Choroid plexus epithelial cell (primary cell): Measurements from ENCODE around the gene TXN2.
"Not testable (repeated sequence)": the region's sequence is repeated elsewhere in the genome, so short reads cannot be mapped to it uniquely, and the experiment has no call there.

Experiments
- DNase-seq: peaks from one replicate; pipeline ENCODE4 v3.0.0-alpha.2; 2010; ENCODE audit warnings: low read depth
- H3K4me3 ChIP-seq: 2 replicates; pipeline ENCODE4 v1.5.1; 2011; ENCODE audit warnings: low read depth, mild to moderate bottlenecking, control low read depth, low read length, moderate library complexity
- TF ChIP-seq, protein P1 (sequence below): conservative IDR thresholded peaks from 2 replicates; pipeline ENCODE4 v1.5.1; 2011; ENCODE audit warnings: low read depth, mild to moderate bottlenecking, control low read depth, inconsistent platforms, low read length, moderate library complexity

The TXN2 gene, protein sequence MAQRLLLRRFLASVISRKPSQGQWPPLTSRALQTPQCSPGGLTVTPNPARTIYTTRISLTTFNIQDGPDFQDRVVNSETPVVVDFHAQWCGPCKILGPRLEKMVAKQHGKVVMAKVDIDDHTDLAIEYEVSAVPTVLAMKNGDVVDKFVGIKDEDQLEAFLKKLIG

DNA sequence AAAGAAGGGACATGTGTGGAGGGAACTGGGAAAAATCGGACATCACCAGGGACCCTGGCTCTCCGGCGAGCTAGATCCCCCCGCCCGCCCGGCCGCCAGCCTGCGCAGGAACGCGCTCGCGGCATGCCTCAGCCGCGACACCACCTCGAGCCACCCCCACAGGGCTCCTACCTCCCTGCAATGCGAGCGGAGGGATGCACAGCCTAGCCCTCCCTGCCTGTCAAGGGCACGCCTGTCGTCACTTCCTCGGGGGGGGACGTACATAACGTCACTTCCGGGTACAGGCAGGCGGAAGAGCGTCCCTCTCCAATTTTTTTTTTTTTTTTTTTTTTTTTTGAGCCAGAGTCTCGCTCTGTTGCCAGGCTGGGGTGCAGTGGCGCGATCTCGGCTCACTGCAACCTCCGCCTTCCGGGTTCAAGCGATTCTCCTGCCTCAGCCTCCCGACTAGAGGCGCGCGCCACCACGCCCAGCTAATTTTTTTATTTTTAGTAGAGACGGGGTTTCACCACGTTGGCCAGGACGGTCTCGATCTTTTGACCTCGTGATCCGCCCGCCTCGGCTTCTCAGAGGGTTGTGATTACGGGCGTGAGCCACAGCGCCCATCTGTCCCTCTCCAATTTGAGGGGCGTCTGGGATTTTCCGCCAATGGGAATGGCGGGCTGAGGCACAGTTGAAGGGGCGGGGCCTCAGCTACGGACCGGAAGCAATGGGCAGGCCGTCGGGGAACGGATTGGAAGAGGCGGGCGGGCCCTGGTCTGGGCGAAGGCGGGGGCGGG, at the start of gene TXN2:
Gene TXN2, minus strand, starts transcription at position 248 of the 776 bp plus-strand sequence. CDS start 803 bp downstream, outside the sequence.
- peak within 1 kb of the TSS; percentile 90 for H3K4me3 ChIP-seq
- peak; percentile 97 for DNase-seq
- TF ChIP-seq, protein P1, sequence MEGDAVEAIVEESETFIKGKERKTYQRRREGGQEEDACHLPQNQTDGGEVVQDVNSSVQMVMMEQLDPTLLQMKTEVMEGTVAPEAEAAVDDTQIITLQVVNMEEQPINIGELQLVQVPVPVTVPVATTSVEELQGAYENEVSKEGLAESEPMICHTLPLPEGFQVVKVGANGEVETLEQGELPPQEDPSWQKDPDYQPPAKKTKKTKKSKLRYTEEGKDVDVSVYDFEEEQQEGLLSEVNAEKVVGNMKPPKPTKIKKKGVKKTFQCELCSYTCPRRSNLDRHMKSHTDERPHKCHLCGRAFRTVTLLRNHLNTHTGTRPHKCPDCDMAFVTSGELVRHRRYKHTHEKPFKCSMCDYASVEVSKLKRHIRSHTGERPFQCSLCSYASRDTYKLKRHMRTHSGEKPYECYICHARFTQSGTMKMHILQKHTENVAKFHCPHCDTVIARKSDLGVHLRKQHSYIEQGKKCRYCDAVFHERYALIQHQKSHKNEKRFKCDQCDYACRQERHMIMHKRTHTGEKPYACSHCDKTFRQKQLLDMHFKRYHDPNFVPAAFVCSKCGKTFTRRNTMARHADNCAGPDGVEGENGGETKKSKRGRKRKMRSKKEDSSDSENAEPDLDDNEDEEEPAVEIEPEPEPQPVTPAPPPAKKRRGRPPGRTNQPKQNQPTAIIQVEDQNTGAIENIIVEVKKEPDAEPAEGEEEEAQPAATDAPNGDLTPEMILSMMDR, result no peak

DNA sequence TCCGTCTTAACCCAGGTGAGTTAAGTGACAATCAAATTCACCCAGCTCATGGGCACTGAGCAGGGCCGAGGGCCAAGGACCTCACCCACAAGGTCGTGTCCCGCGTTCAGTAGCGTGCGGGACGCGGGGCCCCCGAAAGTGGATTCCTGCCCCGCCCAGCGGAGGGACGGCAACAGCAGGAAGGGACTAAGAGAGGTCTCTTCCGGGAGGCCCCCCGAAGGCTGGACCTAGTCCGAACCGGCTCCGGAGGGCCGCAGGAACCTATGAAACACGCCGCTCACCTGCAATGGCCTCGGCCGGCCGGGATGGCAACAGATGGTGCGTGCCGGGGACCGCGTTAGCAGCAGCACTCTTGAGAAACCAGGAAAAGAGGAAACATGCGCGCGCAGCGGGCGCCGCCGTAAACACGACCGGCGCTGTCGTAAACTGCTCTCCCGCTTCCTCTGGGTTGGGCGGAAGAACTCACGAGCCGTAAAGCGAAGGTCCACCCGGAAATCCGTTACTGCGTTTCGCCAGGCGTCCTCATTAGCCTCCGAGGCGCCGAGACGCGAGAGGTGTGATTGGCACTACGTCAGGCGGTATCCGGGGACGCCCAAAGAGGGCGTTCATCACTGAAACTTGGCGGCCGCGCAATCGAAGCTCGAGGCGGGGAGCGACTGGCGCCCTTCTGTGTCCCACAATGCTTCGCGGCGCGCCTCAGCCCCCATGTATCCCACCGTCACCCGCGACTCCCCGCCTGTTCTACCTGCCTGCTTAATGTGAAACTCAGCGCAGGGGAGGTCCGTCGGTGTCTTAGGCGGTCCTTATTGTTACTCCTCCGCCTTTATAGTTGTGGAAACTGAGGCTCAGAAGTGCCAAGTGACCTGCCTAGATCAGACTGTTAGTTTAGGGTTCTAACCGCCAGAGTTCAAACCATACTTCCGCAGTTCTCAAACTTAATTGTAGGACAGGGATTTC, 47.6 kb upstream of the TXN2 start, which contains the start of gene EIF3D:
Gene EIF3D, minus strand, starts transcription at position 372 of the 957 bp plus-strand sequence. CDS start 3,045 bp downstream, outside the sequence.
- H3K4me3 ChIP-seq, result peak within 1 kb of the TSS; percentile 93
- TF ChIP-seq, protein P1, result no peak
- DNase-seq, result peak; percentile 100

GRCh38 chr22:36528341-36528740, 46.9 kb upstream of the TXN2 start:
- TF ChIP-seq, protein P1, result no peak
- peak; percentile 34 for DNase-seq
- H3K4me3 ChIP-seq, result peak overlapping the region; percentile 93

DNA sequence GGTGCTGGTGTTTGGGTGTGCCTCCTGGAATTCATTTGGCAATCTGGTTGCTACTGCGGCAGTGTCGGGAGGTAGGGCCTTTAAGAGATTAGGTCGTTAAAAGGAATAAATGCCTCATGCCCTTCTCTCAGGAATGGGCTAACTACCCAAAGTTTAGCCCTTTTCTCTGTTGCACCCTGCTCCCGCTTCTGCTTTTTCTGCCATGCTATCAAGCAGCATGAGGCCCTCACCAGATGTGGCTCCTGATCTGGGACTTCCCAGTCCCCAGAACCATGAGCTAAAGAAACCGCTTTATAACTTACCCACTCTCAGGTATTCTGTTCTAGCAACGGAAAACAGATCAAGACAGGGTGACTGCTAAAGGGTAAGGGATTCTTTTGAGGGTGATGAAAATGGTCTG, 41.2 kb upstream of the TXN2 start:
- TF ChIP-seq, protein P1, result no peak
- no peak for DNase-seq
- H3K4me3 ChIP-seq, result no peak overlapping the region

DNA sequence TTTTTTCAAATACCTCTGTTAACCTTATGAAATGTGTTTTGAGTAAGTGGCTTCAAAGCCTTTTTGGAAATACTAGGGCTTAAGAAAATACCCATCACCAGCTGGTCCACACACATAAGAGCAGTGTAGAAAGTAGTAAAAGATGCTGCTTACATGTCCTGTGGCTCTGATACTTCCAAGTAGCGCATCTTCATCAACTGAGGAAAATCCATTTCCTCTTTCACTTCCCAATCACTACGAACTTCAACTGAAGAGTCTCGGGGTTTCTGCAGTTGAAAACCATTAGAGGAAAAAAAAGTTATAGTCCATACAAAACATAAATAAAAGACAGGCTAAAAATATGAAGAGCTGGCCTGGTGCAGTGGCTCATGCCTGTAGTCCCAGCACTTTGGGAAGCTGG, 39.0 kb upstream of the TXN2 start:
- TF ChIP-seq, protein P1, result no peak
- no peak overlapping the region for H3K4me3 ChIP-seq
- DNase-seq, result no peak

DNA sequence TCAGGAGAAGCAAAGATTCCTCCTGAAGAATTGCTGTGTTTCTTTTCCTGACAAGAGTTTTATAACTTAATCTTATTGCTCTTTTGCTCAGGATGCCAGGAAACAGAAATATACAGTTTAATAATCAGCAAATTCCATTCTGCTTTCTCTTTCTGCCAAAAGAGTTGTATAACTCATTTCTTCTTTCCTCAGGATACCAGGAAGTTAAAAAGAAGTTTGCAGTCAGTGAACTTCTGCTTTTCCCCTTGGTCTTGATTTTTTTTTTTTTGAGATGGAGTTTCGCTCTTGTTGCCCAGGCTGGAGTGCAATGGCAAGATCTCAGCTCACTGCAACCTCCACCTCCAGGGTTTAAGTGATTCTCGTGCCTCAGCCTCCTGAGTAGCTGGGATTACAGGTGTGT, 38.5 kb upstream of the TXN2 start:
- not testable (repeated sequence) for H3K4me3 ChIP-seq, DNase-seq

GRCh38 chr22:36514766-36515165, 33.3 kb upstream of the TXN2 start:
- no peak for DNase-seq
- H3K4me3 ChIP-seq, result no peak overlapping the region
- TF ChIP-seq, protein P1, result no peak
